ENCODE data around the gene LARP4B. TPM values are rescaled to one million over a fixed set of nuclear protein-coding genes. Genes with fewer than 3 reads are reported as not detected.

LARP4B gene
- total and polyA plus RNA-seq, 2 donors (not counting 3 experiments of a cell fraction or from before 2014, with no cell fraction given): 27.4 to 101 TPM

DNA sequence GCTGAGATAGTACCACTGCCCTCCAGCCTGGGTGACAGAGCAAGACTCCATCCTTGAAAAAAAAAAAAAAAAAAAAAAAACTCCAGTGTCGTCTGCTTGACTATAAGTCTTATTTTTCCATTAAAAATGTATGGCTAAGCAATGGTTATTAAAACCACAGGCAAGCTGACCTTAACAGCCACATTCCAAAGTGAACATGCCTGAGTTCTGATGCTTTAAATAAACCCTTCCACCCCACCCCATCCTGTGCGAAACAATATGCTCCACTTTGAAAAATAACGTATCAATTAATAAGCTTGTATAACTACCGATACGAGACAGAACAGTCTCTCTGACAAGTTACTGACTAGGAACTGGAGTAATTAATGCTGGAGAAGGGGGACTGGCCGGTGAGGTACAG, 63.7 kb downstream of the LARP4B start:
- Histone ChIP-seq H3K4me3 (replicated peaks in 1 of 3; ENCODE audit: insufficient read depth in 1 of 3, low read depth in 1 of 3, low read length in 3 of 3) (no peak overlapping the region), H3K79me2 (ENCODE audit: control insufficient read depth, insufficient read depth, low read length) (peaks cover 59% of the 10 kb centered on the region), H3K4me2 (ENCODE audit: insufficient read depth, low read length) (no peak overlapping the region), H3K9me3 (replicated peaks; ENCODE audit: control insufficient read depth, insufficient read depth, low read length) (no peaks in the 10 kb centered on the region), H3K27me3 (ENCODE audit: control insufficient read depth in 2 of 2, insufficient read depth in 2 of 2, low read length in 2 of 2) (no peaks in the 10 kb centered on the region), H2AFZ (ENCODE audit: low read depth, low read length) (no peak overlapping the region), H3K9me1 (replicated peaks; ENCODE audit: control insufficient read depth, extremely low read depth, insufficient read depth, low read length) (no peaks in the 10 kb centered on the region), H4K20me1 (replicated peaks; ENCODE audit: control insufficient read depth, extremely low read depth, insufficient read depth, low read length) (no peaks in the 10 kb centered on the region), H3K9ac (replicated peaks; ENCODE audit: extremely low read depth, insufficient read depth, low read length) (no peak overlapping the region), H3K4me1 (ENCODE audit: control insufficient read depth, extremely low read depth, insufficient read depth, low read length) (no peaks in the 10 kb centered on the region), H3K36me3 (ENCODE audit: control insufficient read depth in 2 of 2, extremely low read depth in 1 of 2, insufficient read depth in 2 of 2, low read length in 2 of 2) (peaks cover 6 to 33% of the 10 kb centered on the region in 2 experiments), H3K27ac (ENCODE audit: insufficient read depth, low read depth, low read length) (no peak overlapping the region)
- intact Hi-C loops (cut with micrococcal nuclease): no loop called here
- no peak for DNase-seq (ENCODE audit: low read depth, low spot score)
- ChIA-PET POLR2A (interaction anchor here (0.8 kb wide), 1 partner anchor 24 kb away, joined by 8 read pairs; no protein-coding TSS in a partner anchor), CTCF (interaction anchor here (0.6 kb wide), 1 partner anchor 13 kb away, joined by 4 read pairs; no protein-coding TSS in a partner anchor)
- FAIRE-seq: no peak
- no peak for TF ChIP-seq MYC (IDR thresholded peaks at IDR 0.05; ENCODE audit: low read depth, low read length)
- no peak for TF ChIP-seq GATA2 (IDR thresholded peaks at IDR 0.05; ENCODE audit: insufficient read depth, insufficient read length, low read depth, low read length)
- dilution Hi-C loops (cut with MboI; ENCODE audit: extremely low pct_ligation_motif_present, low sequenced_read_pairs): no loop called here
- BruUV-seq (replicated peaks): no TSS peak

DNA sequence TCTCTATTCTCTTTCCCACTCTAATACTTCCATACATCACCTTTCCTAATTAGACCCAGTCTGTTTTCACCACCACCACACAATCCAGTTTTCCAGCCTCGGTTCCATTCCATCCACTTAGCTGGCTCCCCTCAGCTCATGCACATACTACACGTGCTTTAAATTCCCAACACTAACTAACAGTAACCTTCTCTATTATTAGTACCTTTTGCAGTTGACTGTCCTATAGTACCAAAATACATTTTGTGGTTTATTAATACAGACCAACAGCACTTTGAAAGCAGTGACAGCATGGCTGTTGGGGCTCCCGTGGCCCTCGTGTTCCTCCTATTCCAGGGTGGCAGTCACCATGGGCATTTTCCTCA, 64.9 kb downstream of the LARP4B start:
- H3K36me3 ChIP-seq (ENCODE audit: control insufficient read depth in 2 of 2, extremely low read depth in 1 of 2, insufficient read depth in 2 of 2, low read length in 2 of 2): peaks cover 9 to 25% of the 10 kb centered on the region in 2 experiments
- H3K27me3 ChIP-seq (ENCODE audit: control insufficient read depth in 2 of 2, insufficient read depth in 2 of 2, low read length in 2 of 2): no peaks in the 10 kb centered on the region
- intact Hi-C loops (cut with micrococcal nuclease) (no loop called here), dilution Hi-C loops (cut with MboI; ENCODE audit: extremely low pct_ligation_motif_present, low sequenced_read_pairs) (no loop called here)
- ChIA-PET CTCF (interaction anchor here (0.6 to 1.7 kb wide), 2 partner anchors 9 to 329 kb away, joined by 3 to 4 read pairs; no protein-coding TSS in a partner anchor), POLR2A (no interaction called here)
- H3K4me3 ChIP-seq (replicated peaks in 1 of 3; ENCODE audit: insufficient read depth in 1 of 3, low read depth in 1 of 3, low read length in 3 of 3): no peak overlapping the region
- no peak overlapping the region for H2AFZ ChIP-seq (ENCODE audit: low read depth, low read length)
- no peak for FAIRE-seq
- H3K9ac ChIP-seq (replicated peaks; ENCODE audit: extremely low read depth, insufficient read depth, low read length): no peak overlapping the region
- H3K4me2 ChIP-seq (ENCODE audit: insufficient read depth, low read length): no peak overlapping the region
- H3K9me3 ChIP-seq (replicated peaks; ENCODE audit: control insufficient read depth, insufficient read depth, low read length): no peaks in the 10 kb centered on the region
- no peaks in the 10 kb centered on the region for H4K20me1 ChIP-seq (replicated peaks; ENCODE audit: control insufficient read depth, extremely low read depth, insufficient read depth, low read length)
- no TSS peak for BruUV-seq (replicated peaks)
- no peaks in the 10 kb centered on the region for H3K4me1 ChIP-seq (ENCODE audit: control insufficient read depth, extremely low read depth, insufficient read depth, low read length)
- no peak overlapping the region for H3K27ac ChIP-seq (ENCODE audit: insufficient read depth, low read depth, low read length)
- no peak for DNase-seq (ENCODE audit: low read depth, low spot score)
- H3K9me1 ChIP-seq (replicated peaks; ENCODE audit: control insufficient read depth, extremely low read depth, insufficient read depth, low read length): no peaks in the 10 kb centered on the region
- H3K79me2 ChIP-seq (ENCODE audit: control insufficient read depth, insufficient read depth, low read length): peaks cover 50% of the 10 kb centered on the region
- no peak for TF ChIP-seq FOS (IDR thresholded peaks at IDR 0.05; ENCODE audit: borderline replicate concordance, insufficient read depth, low read length)
- TF ChIP-seq GATA2 (IDR thresholded peaks at IDR 0.05; ENCODE audit: insufficient read depth, insufficient read length, low read depth, low read length): no peak
- TF ChIP-seq, protein P1, sequence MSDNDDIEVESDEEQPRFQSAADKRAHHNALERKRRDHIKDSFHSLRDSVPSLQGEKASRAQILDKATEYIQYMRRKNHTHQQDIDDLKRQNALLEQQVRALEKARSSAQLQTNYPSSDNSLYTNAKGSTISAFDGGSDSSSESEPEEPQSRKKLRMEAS (IDR thresholded peaks at IDR 0.05; ENCODE audit: insufficient read depth, insufficient read length): no peak
- no peak for TF ChIP-seq JUN (IDR thresholded peaks at IDR 0.05; ENCODE audit: borderline replicate concordance, insufficient read depth, insufficient read length, low read depth)
- TF ChIP-seq, protein P2, sequence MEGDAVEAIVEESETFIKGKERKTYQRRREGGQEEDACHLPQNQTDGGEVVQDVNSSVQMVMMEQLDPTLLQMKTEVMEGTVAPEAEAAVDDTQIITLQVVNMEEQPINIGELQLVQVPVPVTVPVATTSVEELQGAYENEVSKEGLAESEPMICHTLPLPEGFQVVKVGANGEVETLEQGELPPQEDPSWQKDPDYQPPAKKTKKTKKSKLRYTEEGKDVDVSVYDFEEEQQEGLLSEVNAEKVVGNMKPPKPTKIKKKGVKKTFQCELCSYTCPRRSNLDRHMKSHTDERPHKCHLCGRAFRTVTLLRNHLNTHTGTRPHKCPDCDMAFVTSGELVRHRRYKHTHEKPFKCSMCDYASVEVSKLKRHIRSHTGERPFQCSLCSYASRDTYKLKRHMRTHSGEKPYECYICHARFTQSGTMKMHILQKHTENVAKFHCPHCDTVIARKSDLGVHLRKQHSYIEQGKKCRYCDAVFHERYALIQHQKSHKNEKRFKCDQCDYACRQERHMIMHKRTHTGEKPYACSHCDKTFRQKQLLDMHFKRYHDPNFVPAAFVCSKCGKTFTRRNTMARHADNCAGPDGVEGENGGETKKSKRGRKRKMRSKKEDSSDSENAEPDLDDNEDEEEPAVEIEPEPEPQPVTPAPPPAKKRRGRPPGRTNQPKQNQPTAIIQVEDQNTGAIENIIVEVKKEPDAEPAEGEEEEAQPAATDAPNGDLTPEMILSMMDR (IDR thresholded peaks at IDR 0.05; ENCODE audit: extremely low read depth in 1 of 2, insufficient read depth in 1 of 2, low read depth in 1 of 2, low read length in 2 of 2): no peak
- no peak for TF ChIP-seq POLR2AphosphoS5 (IDR thresholded peaks at IDR 0.05; ENCODE audit: insufficient read depth, low read depth, low read length)
- TF ChIP-seq POLR2A (IDR thresholded peaks at IDR 0.05; ENCODE audit: low read depth, low read length): no peak
- TF ChIP-seq EZH2 (IDR thresholded peaks at IDR 0.05; ENCODE audit: borderline replicate concordance, low read depth, low read length, severe bottlenecking): no peak

Measured in endothelial cell of umbilical vein (primary cell).